GM12874 (cell line): ENCODE results near the gene NAIF1.

ENCODE experiments used
- CTCF ChIP-seq: IDR thresholded peaks from 2 replicates; pipeline ENCODE4 v1.5.1; 2011; ENCODE audit warnings: low read depth, mild to moderate bottlenecking, control low read depth, low read length, moderate library complexity; ENCODE audit not compliant: insufficient read depth

The NAIF1 gene

GRCh38 chr9:128056887-128057723, 10.0 kb downstream of the NAIF1 start:
- TF ChIP-seq CTCF: no peak

GRCh38 chr9:128056086-128056485, 11.0 kb downstream of the NAIF1 start:
- TF ChIP-seq CTCF: no peak

DNA sequence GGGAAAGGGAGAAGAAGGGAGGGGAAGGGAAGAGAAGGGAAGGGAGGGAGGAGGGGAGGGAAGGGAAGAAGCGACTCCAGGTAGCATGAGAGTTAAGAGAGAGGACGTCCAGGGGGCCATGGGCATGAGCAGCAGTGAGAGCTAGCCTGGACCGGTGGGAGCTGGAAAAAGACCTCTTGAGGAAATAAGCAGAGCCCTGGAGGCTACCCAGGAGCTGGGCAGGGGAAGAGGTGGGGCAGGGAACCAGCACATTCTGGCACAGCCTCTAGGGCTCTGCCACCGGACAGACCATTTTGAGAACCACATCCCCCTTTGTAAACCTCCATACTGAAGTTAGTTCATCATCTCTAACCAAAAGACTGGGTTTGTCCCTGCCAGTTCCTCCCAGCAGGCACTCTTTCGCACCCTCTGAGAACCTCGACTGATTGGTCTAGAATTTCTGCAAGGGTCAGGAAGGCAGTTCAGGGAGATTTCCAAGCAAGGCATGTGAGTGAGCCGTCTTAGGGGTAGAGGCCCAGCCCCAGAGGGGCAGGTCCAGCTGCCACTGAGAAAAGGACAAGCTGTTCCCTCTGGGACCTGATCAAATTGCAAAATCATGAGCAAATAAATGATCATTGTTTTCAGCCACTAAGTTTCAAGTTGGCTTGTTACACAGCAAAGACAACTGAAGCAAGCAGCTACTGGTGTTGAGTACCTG, 11.6 kb downstream of the NAIF1 start:
- TF ChIP-seq CTCF: no peak

DNA sequence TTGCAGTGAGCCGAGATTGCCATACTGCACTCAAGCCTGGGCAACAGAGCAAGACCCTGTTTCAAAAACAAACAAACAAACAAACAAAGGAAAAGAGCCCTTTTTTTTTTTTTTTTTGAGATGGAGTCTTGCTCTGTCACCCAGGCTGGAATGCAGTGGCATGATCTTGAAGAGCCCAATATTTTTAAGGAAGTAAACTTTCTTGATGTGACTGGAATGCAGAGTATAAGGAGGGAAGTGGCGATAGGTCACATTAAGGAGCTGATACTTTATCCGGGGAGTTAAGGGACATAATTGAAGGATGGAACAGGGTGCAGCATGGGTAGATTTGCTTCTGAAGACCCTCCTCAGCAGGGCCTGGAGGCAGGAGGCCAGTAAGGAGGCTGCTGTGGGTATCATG, 13.0 kb downstream of the NAIF1 start:
- no peak for TF ChIP-seq CTCF

DNA sequence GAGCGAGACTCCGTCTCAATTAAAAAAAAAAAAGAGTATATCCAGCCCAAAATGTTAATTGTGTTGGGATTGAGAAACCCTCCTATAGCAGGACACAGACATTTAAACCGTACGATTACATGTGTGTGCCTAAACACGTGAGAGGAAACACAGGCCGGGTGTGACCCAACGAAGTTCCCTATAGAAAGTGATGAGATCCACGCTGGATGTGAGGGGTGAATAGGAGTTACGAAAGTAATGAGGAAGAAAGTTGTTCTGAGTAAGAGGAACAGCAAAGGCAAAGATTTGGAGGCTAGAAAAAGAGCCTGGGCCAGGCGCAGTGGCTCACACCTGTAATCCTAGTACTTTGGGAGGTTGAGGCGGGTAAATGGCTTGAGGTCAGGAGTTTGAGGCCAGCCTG, 13.6 kb downstream of the NAIF1 start:
- no peak for TF ChIP-seq CTCF

- TF ChIP-seq CTCF: no peak
Observed at GRCh38 chr9:128051932-128052709, 15.0 kb downstream of the NAIF1 start.

DNA sequence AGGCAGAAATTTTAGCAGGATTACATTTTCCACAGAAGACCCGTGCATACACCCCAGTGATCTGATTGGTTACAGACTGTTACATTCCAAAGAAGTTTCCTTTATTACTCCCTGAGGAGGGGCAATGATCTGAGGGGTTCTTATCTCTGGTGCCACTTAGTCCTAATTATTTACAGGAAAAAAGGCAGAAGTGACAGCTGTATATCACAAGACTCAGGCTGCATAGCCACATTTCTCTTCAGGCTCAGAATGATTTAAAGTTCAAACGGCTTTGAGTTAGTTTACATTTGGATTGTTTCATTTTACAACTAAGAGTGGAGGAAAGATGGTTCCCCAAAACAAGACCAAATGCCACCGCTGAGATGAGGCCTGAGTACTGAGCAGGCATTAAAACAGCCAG, 17.3 kb downstream of the NAIF1 start:
- TF ChIP-seq CTCF: no peak
